Heart left ventricle (tissue), 13 donors: ENCODE data around the gene PLXNB3.

Source experiments
- POLR2A ChIP-seq, 2 donors: fragments of 450-650 bp; IDR thresholded peaks; one replicate each; pipeline ENCODE4 v1.6.1; 2017; ENCODE audit warnings: antibody characterized with exemption in 2 of 2, mild to moderate bottlenecking in 2 of 2, moderate library complexity in 2 of 2
- TF ChIP-seq, protein P1 (sequence below), 12 donors: fragments of 200-600 bp; sonication (generic) in 4 of 12; IDR thresholded peaks; one replicate each; pipeline versions ENCODE4 v1.5.0 to v1.8.0; 2018 to 2022; ENCODE audit warnings: antibody characterized with exemption in 12 of 12, mild to moderate bottlenecking in 5 of 12
- donor health status: ischemic (EF 13 %, LVEDD 7.1; RV severe dilation, severe dysfunction).
- donor health status: DM: no; HTN: yes; CAD: no.
- donor health status: DM: no; HTN: no; CAD: no.
- donor health status: ischemic (EF 25% LVEDD 6.9; RV normal size, moderate dysfunction).
- donor health status: ischemic (EF 25% LVEDD 5.7; RV mildly dilated, moderate dysfunction).
- donor health status: ischemic (EF 35%, LVEDD 5.7; RV mildly dilated, moderate dysfunction).
- donor health status: nonischemic (EF 11% LVEDD 7.7; RV severe dilation, severe dysfunction).
- donor health status: DM: yes; HTN: yes; CAD: no.
- donor health status: PGD.
- donor health status: ischemic (EF 29% LVEDD 5.4; RV normal size, mild dysfunction).
- donor health status: nonischemic (EF 23%, LVEDD 6.1; RV moderate dilation, normal function).

DNA sequence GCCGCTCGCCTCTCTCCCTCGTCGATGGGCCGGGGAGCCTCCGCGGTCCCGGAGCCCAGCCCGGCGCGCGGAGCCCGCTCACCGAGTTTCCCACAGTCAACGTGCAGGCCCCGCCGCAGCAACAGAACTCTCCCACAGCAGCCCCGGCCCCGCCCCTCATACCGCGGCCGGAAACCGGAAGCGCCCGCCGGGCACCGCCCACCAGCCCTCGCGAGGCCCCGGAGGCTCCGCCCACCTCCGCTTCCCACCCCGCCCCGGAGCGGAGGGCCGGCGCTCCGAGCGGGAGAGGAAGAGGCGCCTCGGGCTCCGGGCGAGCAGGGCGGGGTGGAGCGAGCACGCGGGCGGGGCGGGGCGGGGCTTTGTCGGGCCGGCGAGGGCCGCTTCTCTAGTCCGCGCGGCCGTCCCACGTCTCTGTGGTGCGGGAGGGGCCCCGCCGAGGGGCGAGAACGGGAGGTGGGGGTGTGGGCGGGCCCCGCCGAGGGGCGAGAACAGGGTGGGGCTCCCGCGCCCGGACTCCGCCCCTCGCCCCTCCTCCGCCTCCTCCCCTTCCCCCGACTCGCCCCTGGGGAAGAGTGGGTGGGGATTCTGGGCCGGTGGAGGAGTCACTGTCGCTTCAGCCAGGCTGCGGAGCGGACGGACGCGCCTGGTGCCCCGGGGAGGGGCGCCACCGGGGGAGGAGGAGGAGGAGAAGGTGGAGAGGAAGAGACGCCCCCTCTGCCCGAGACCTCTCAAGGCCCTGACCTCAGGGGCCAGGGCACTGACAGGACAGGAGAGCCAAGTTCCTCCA, 39.6 kb upstream of the PLXNB3 start, which contains the start of the genes ABCD1 and BCAP31:
- TF ChIP-seq, protein P1, sequence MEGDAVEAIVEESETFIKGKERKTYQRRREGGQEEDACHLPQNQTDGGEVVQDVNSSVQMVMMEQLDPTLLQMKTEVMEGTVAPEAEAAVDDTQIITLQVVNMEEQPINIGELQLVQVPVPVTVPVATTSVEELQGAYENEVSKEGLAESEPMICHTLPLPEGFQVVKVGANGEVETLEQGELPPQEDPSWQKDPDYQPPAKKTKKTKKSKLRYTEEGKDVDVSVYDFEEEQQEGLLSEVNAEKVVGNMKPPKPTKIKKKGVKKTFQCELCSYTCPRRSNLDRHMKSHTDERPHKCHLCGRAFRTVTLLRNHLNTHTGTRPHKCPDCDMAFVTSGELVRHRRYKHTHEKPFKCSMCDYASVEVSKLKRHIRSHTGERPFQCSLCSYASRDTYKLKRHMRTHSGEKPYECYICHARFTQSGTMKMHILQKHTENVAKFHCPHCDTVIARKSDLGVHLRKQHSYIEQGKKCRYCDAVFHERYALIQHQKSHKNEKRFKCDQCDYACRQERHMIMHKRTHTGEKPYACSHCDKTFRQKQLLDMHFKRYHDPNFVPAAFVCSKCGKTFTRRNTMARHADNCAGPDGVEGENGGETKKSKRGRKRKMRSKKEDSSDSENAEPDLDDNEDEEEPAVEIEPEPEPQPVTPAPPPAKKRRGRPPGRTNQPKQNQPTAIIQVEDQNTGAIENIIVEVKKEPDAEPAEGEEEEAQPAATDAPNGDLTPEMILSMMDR (IDR thresholded peaks at IDR 0.05): no peak
- peak in 1 of 2 donors; percentile 84 for TF ChIP-seq POLR2A (IDR thresholded peaks at IDR 0.05)
